Glutamatergic neuron (in vitro differentiated cells): ENCODE measurements around the gene DUS1L. TPM values are rescaled to one million over a fixed set of nuclear protein-coding genes. Genes with fewer than 3 reads are reported as not detected.
"Not testable (repeated sequence)": the region's sequence is repeated elsewhere in the genome, so short reads cannot be mapped to it uniquely, and the experiment has no call there.

Experiments used
- DNase-seq: peaks from one replicate; pipeline ENCODE4 v3.0.0; 2022
- H3K27ac Mint-ChIP-seq: one replicate; pipeline ENCODE4 v1.8.0; 2020; ENCODE audit warnings: mild to moderate bottlenecking, mixed read lengths, inconsistent platforms; ENCODE audit not compliant: unreplicated experiment
- H3K27me3 Mint-ChIP-seq: one replicate; pipeline ENCODE4 v1.8.0; 2020; ENCODE audit warnings: mild to moderate bottlenecking, moderate library complexity, mixed read lengths, inconsistent platforms; ENCODE audit not compliant: unreplicated experiment
- H3K36me3 Mint-ChIP-seq: one replicate; pipeline ENCODE4 v1.8.0; 2020; ENCODE audit warnings: mild to moderate bottlenecking, mixed read lengths, inconsistent platforms; ENCODE audit not compliant: unreplicated experiment
- H3K4me1 Mint-ChIP-seq: one replicate; pipeline ENCODE4 v1.8.0; 2020; ENCODE audit warnings: mild to moderate bottlenecking, low read depth, mixed read lengths, inconsistent platforms; ENCODE audit not compliant: unreplicated experiment
- H3K4me3 Mint-ChIP-seq: one replicate; pipeline ENCODE4 v1.8.0; 2020; ENCODE audit warnings: mild to moderate bottlenecking, mixed read lengths, inconsistent platforms; ENCODE audit not compliant: unreplicated experiment
- H3K9me3 Mint-ChIP-seq: one replicate; pipeline ENCODE4 v1.8.0; 2020; ENCODE audit warnings: mild to moderate bottlenecking, moderate library complexity, mixed read lengths, inconsistent platforms; ENCODE audit not compliant: unreplicated experiment
- total RNA-seq: library from RNA; stranded (reverse); fragmentation: NEBNext Ultra II Directional; extraction: Animal tissue kit (Norgen Biotek cat#: 25700); gene quantifications from one replicate; pipeline ENCODE4 v1.2.1, GENCODE V29; 2021; ENCODE audit not compliant: unreplicated experiment
- TF ChIP-seq, protein P1 (sequence below): fragments of 200-600 bp; sonication (generic); IDR thresholded peaks from one replicate; pipeline ENCODE4 v1.5.0; 2021; ENCODE audit not compliant: partially characterized antibody, unreplicated experiment

The DUS1L gene
- total RNA-seq, 1 donor from 2014 or later: 122 TPM

DNA sequence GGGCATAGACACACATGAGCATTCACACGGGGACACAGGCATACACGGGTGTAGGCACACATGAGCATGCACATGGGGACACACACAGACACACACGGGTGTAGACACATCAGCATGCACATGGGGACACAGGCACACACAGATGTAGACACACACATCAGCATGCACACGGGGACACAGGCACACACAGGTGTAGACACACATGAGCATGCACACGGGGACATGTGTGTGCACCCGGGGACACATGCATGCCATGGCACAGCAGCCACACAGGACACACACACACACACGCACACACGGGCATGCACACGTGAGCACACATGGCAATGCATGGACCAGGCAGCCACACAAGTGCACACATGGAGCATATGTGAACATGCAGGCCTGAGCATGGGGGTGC is 23.0 kb downstream of the DUS1L start:
- DNase-seq: no peak
- H3K9me3 Mint-ChIP-seq: peaks cover 4% of the 10 kb centered on the region
- H3K27me3 Mint-ChIP-seq: peaks cover 10% of the 10 kb centered on the region
- no peaks in the 10 kb centered on the region for H3K36me3 Mint-ChIP-seq
- H3K27ac Mint-ChIP-seq: no peak overlapping the region
- TF ChIP-seq, protein P1, sequence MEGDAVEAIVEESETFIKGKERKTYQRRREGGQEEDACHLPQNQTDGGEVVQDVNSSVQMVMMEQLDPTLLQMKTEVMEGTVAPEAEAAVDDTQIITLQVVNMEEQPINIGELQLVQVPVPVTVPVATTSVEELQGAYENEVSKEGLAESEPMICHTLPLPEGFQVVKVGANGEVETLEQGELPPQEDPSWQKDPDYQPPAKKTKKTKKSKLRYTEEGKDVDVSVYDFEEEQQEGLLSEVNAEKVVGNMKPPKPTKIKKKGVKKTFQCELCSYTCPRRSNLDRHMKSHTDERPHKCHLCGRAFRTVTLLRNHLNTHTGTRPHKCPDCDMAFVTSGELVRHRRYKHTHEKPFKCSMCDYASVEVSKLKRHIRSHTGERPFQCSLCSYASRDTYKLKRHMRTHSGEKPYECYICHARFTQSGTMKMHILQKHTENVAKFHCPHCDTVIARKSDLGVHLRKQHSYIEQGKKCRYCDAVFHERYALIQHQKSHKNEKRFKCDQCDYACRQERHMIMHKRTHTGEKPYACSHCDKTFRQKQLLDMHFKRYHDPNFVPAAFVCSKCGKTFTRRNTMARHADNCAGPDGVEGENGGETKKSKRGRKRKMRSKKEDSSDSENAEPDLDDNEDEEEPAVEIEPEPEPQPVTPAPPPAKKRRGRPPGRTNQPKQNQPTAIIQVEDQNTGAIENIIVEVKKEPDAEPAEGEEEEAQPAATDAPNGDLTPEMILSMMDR: no peak
- H3K4me1 Mint-ChIP-seq: peaks cover 6% of the 10 kb centered on the region
- no peak overlapping the region for H3K4me3 Mint-ChIP-seq

DNA sequence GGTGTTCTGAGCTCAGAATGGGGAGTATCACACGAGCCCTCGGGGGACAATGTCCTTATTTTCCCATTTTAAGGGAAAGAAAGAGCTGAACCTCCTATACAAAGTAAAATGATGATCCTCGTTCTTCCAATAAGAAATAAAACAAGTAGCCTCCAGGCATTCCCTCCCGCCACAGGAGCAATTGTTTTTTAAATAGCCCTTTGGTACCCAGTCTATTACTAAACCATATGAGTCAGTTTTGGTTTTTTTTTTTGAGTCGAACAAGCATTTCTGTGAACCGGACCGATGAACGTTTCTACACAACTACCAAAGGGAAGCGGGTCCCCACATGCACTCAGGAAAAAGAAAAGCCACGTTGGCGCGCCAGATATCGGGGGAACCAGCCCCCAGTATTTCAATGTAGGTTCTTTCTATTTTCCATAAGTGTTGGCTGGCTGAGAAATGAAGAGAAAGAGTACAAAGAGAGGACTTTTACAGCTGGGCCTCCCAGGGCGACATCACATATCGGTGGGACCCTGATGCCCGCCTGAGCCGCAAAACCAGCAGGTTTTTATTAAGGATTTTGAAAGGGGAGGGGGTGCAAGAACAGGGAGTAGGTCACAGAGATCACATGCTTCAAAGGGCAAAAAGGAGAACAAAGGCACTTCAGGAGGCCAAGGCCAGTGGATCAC is 24.3 kb downstream of the DUS1L start:
- H3K9me3 Mint-ChIP-seq: peaks cover 4% of the 10 kb centered on the region
- no peaks in the 10 kb centered on the region for H3K36me3 Mint-ChIP-seq
- peaks cover 10% of the 10 kb centered on the region for H3K27me3 Mint-ChIP-seq
- peak overlapping the region; percentile 25 for H3K4me3 Mint-ChIP-seq
- H3K27ac Mint-ChIP-seq: peak overlapping the region; percentile 55
- DNase-seq: no peak
- TF ChIP-seq, protein P1: no peak
- H3K4me1 Mint-ChIP-seq: peaks cover 7% of the 10 kb centered on the region

DNA sequence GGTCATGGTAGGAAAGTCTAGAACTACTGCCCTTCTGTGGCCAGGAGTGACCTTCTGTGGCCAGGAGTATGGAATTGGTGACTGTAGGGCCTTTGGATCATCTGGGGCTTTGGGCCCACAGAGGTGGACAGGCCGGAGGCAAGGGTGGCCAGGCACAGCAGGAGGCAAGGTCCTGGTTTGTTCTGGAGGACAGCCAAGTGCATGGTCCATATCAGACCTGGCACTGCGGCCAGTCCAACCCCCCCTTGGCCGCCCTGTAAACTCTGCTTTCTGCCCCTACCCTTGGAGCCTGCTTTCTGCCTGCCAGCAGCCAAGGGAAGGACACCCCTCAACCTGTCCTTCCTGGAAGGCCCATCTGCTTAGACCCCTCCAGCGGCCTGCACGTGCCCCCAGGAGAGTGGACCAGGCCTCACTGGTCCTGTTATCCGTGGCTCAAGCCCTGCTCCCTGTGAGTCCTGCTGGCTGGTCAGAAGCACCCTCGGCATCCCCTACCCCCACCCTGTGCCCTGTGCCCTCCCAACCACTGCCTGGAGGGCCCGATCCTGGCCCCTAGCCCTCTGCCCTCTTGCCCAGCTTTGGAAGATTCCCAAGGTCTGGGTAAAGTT is 25.8 kb downstream of the DUS1L start:
- H3K4me3 Mint-ChIP-seq: no peak overlapping the region
- no peaks in the 10 kb centered on the region for H3K36me3 Mint-ChIP-seq
- H3K27ac Mint-ChIP-seq: no peak overlapping the region

DNA sequence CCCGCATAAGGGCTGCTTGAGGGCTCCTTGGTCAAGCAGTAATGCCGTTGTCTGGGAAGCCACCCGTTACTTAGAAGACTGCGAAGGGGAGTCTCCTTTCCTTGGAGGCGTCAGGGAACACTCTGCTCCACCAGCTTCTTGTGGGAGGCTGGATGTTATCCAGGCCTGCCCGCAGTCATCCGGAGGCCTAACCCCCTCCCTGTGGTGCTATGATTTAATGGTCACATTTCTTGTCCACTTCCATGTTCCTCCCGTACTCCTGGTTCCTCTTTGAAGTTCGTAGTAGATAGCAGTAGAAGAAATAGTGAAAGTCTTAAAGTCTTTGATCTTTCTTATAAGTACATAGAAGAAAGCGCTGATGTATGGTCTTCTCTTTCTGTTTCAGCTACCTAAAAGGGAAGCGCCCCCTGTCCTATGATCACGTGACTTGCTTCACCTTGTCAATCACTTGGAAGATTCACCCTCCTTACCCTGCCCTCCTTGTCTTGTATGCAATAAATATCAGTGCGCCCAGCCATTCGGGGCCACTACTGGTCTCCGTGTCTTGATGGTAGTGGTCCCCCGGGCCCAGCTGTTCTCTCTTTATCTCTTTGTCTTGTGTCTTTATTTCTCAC is 26.7 kb downstream of the DUS1L start:
- not testable (repeated sequence) for H3K36me3 Mint-ChIP-seq, DNase-seq, H3K4me1 Mint-ChIP-seq, H3K27ac Mint-ChIP-seq, H3K4me3 Mint-ChIP-seq
- Mint-ChIP-seq H3K27me3 (peaks cover 13% of the 10 kb centered on the region), H3K9me3 (peaks cover 11% of the 10 kb centered on the region)

More for the DNA sequence above, 25.8 kb downstream of the DUS1L start:
- H3K9me3 Mint-ChIP-seq: peaks cover 11% of the 10 kb centered on the region
- TF ChIP-seq, protein P1: no peak
- peaks cover 4% of the 10 kb centered on the region for H3K4me1 Mint-ChIP-seq
- peaks cover 13% of the 10 kb centered on the region for H3K27me3 Mint-ChIP-seq
- no peak for DNase-seq

DNA sequence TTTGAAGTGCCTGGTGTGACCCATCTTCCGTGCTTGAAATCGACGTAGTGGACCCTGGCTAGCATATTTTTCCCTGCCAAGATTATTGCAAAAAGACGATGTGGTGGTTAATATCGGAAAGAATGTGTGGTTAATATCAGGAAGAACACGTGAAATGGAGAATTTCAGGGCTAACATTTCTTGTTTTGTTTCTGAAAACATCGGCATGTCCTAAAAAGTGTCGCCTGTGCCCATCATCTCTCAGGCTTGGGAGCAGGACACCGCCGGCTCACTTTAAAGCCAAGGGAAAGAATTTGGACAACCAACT is 27.8 kb downstream of the DUS1L start:
- H3K27ac Mint-ChIP-seq: peak overlapping the region; percentile 60
- peaks cover 4% of the 10 kb centered on the region for H3K4me1 Mint-ChIP-seq
- peak overlapping the region; percentile 82 for H3K4me3 Mint-ChIP-seq
- H3K9me3 Mint-ChIP-seq: peaks cover 11% of the 10 kb centered on the region
- peaks cover 13% of the 10 kb centered on the region for H3K27me3 Mint-ChIP-seq
- TF ChIP-seq, protein P1: no peak
- DNase-seq: no peak
- H3K36me3 Mint-ChIP-seq: no peaks in the 10 kb centered on the region
